H1 (cell line): Measurements from ENCODE around the gene AOAH. TPM values are rescaled to one million over a fixed set of nuclear protein-coding genes. Genes with fewer than 3 reads are reported as not detected.

ENCODE experiments used
- CTCF ChIA-PET: fragments of 300-600 bp; sonication (Branson Sonifier 250); formaldehyde crosslinking; loops from one replicate; lab custom pipeline; 2021; ENCODE audit not compliant: partially characterized antibody; lab: Charles Lee
- POLR2A ChIA-PET: fragments of 300-600 bp; sonication (Branson Sonifier 250); formaldehyde crosslinking; loops from one replicate; lab custom pipeline; 2021; ENCODE audit warnings: inconsistent platforms; ENCODE audit not compliant: partially characterized antibody; lab: Charles Lee
- DNase-seq, 2 experiments: peaks; one replicate each; pipeline versions ENCODE4 v3.0.0 to v3.0.0-alpha.2; 2010 to 2022; ENCODE audit warnings: low spot score in 2 of 2, low read depth in 1 of 2, mixed read lengths in 1 of 2
- FAIRE-seq: peaks from 2 replicates; lab custom pipeline; 2011; peaks lifted over from hg19 to GRCh38; lab: Jason Lieb, UNC
- H2AFZ ChIP-seq: 2 replicates; pipeline ENCODE4 v1.8.1; 2012; ENCODE audit warnings: low read length, inconsistent platforms
- H2AK5ac ChIP-seq: 2 replicates; pipeline ENCODE4 v1.6.1; 2013; ENCODE audit warnings: low read depth, low read length
- H2BK120ac ChIP-seq: replicated peaks from 2 replicates; pipeline ENCODE3; 2013; ENCODE audit warnings: low read depth, low read length, inconsistent platforms
- H2BK12ac ChIP-seq: 2 replicates; pipeline ENCODE4 v1.6.1; 2013; ENCODE audit warnings: low read depth, low read length
- H2BK15ac ChIP-seq: 2 replicates; pipeline ENCODE4 v1.6.1; 2013; ENCODE audit warnings: low read length
- H2BK20ac ChIP-seq: 2 replicates; pipeline ENCODE4 v1.6.1; 2013; ENCODE audit warnings: low read length
- H2BK5ac ChIP-seq: 2 replicates; pipeline ENCODE4 v1.6.1; 2013; ENCODE audit warnings: low read depth, low read length
- H3K14ac ChIP-seq: 2 replicates; pipeline ENCODE4 v1.6.1; 2013; ENCODE audit warnings: inconsistent platforms; ENCODE audit not compliant: insufficient read length
- H3K18ac ChIP-seq: 2 replicates; pipeline ENCODE4 v1.6.1; 2013; ENCODE audit warnings: low read length; ENCODE audit errors: extremely low read depth
- H3K23ac ChIP-seq: 2 replicates; pipeline ENCODE4 v1.6.1; 2013; ENCODE audit warnings: inconsistent platforms; ENCODE audit not compliant: insufficient read length
- H3K23me2 ChIP-seq: 2 replicates; pipeline ENCODE4 v1.6.1; 2013; ENCODE audit warnings: low read depth, low read length
- H3K27ac ChIP-seq: 2 replicates; pipeline ENCODE4 v1.6.1; 2011; ENCODE audit warnings: low read depth, low read length, inconsistent platforms
- H3K27me3 ChIP-seq, 4 experiments: replicated peaks in 1 of 4; 1 replicate in 1 of 4; 2 replicates in 3 of 4; pipeline versions ENCODE4 v1.6.1 to v1.8.1; 2011 to 2013; ENCODE audit warnings: low read length in 3 of 4, mild to moderate bottlenecking in 3 of 4, inconsistent platforms in 2 of 4, mixed read lengths in 2 of 4, moderate library complexity in 1 of 4; ENCODE audit not compliant: control insufficient read depth in 3 of 4, insufficient read depth in 3 of 4; ENCODE audit errors: extremely low read depth in 1 of 4
- H3K36me3 ChIP-seq, 4 experiments: 2 replicates each; pipeline versions ENCODE4 v1.6.1 to v1.8.1; 2011 to 2013; ENCODE audit warnings: mild to moderate bottlenecking in 4 of 4, low read length in 3 of 4, moderate library complexity in 2 of 4, control low read depth in 1 of 4, inconsistent platforms in 1 of 4; ENCODE audit not compliant: insufficient read depth in 4 of 4, control insufficient read depth in 2 of 4
- H3K4ac ChIP-seq: replicated peaks from 2 replicates; pipeline ENCODE3; 2013; ENCODE audit warnings: low read length, low read depth, mixed read lengths, inconsistent platforms; ENCODE audit not compliant: insufficient read length
- H3K4me1 ChIP-seq, 4 experiments: replicated peaks in 1 of 4; 1 replicate in 1 of 4; 2 replicates in 3 of 4; pipeline versions ENCODE4 v1.6.1 to v1.8.1; 2011 to 2013; ENCODE audit warnings: low read length in 3 of 4, inconsistent platforms in 2 of 4, mixed read lengths in 1 of 4; ENCODE audit not compliant: insufficient read depth in 4 of 4, control insufficient read depth in 3 of 4
- H3K4me2 ChIP-seq, 2 experiments: 2 replicates each; pipeline versions ENCODE4 v1.6.1 to v1.8.1; 2011 to 2013; ENCODE audit warnings: low read depth in 2 of 2, low read length in 2 of 2, control low read depth in 1 of 2, inconsistent platforms in 1 of 2, mild to moderate bottlenecking in 1 of 2; ENCODE audit not compliant: insufficient read depth in 1 of 2
- H3K4me3 ChIP-seq, 4 experiments: fragments of 200-600, 300-600 bp in 1 of 4; sonication (generic), shearing (Covaris generic), sonication (Bioruptor Twin) in 1 of 4; 2 replicates each; pipeline versions ENCODE4 v1.5.1 to v1.8.1; 2011 to 2016; ENCODE audit warnings: low read length in 4 of 4, low read depth in 3 of 4, control low read depth in 2 of 4, inconsistent platforms in 2 of 4, mild to moderate bottlenecking in 2 of 4, mixed read lengths in 1 of 4, moderate library complexity in 1 of 4; ENCODE audit not compliant: insufficient read depth in 2 of 4; ENCODE audit errors: extremely low read depth in 1 of 4
- H3K56ac ChIP-seq: replicated peaks from 2 replicates; pipeline ENCODE3; 2013; ENCODE audit warnings: low read depth, mild to moderate bottlenecking, mixed read lengths, low read length, inconsistent platforms; ENCODE audit not compliant: insufficient read length
- H3K79me1 ChIP-seq: 2 replicates; pipeline ENCODE4 v1.6.1; 2013; ENCODE audit warnings: low read depth, low read length, control low read depth
- H3K79me2 ChIP-seq, 2 experiments: 2 replicates each; pipeline versions ENCODE4 v1.6.1 to v1.8.1; 2012 to 2013; ENCODE audit warnings: low read length in 2 of 2, mild to moderate bottlenecking in 2 of 2, inconsistent platforms in 1 of 2; ENCODE audit not compliant: insufficient read depth in 2 of 2, control insufficient read depth in 1 of 2
- H3K9ac ChIP-seq, 4 experiments: replicated peaks in 1 of 4; 1 replicate in 1 of 4; 2 replicates in 3 of 4; pipeline versions ENCODE4 v1.6.1 to v1.8.1; 2011 to 2013; ENCODE audit warnings: low read depth in 3 of 4, low read length in 3 of 4, control low read depth in 2 of 4, mild to moderate bottlenecking in 2 of 4, moderate library complexity in 2 of 4, inconsistent platforms in 1 of 4; ENCODE audit errors: extremely low read depth in 1 of 4
- H3K9me3 ChIP-seq, 2 experiments: 2 replicates each; pipeline versions ENCODE4 v1.6.1 to v1.8.1; 2012 to 2013; ENCODE audit warnings: mild to moderate bottlenecking in 2 of 2, moderate library complexity in 2 of 2, control low read depth in 1 of 2, inconsistent platforms in 1 of 2, low read depth in 1 of 2, low read length in 1 of 2, mixed read lengths in 1 of 2; ENCODE audit not compliant: insufficient read depth in 2 of 2
- H4K20me1 ChIP-seq, 2 experiments: replicated peaks in 1 of 2; 2 replicates each; pipeline versions ENCODE3 to v1.8.1; 2011 to 2013; ENCODE audit warnings: inconsistent platforms in 2 of 2, low read length in 2 of 2, mild to moderate bottlenecking in 1 of 2; ENCODE audit not compliant: insufficient read depth in 2 of 2, control insufficient read depth in 1 of 2
- H4K5ac ChIP-seq: 2 replicates; pipeline ENCODE4 v1.6.1; 2013; ENCODE audit warnings: low read length, low read depth, mixed read lengths, inconsistent platforms; ENCODE audit not compliant: insufficient read length
- H4K8ac ChIP-seq: 2 replicates; pipeline ENCODE4 v1.8.0; 2013; ENCODE audit warnings: mild to moderate bottlenecking, moderate library complexity, low read length, inconsistent platforms; ENCODE audit not compliant: insufficient read depth; ENCODE audit errors: extremely low read depth
- H4K91ac ChIP-seq: replicated peaks from 2 replicates; pipeline ENCODE3; 2013; ENCODE audit warnings: low read length, mixed read lengths, inconsistent platforms; ENCODE audit not compliant: insufficient read length
- ASH2L ChIP-seq: fragments of 200-600, 300-600 bp; sonication (generic); IDR thresholded peaks from one replicate; pipeline ENCODE4 v1.7.1; 2017; ENCODE audit warnings: low read length
- CHD2 ChIP-seq: IDR thresholded peaks from 2 replicates; pipeline ENCODE4 v1.6.1; 2012; ENCODE audit warnings: low read length, improper control_type of control experiment
- HDAC6 ChIP-seq: IDR thresholded peaks from one replicate; pipeline ENCODE4 v1.7.1; 2012; ENCODE audit warnings: low read depth, mild to moderate bottlenecking, inconsistent platforms, low read length, moderate library complexity
- RFX5 ChIP-seq: IDR thresholded peaks from 2 replicates; pipeline ENCODE4 v1.6.1; 2011; ENCODE audit warnings: low read depth, low read length, improper control_type of control experiment, borderline replicate concordance
- RNF2 ChIP-seq: fragments of 200-900, 300-1000 bp; sonication (generic); IDR thresholded peaks from 2 replicates; pipeline ENCODE4 v1.7.1; 2016; ENCODE audit warnings: borderline replicate concordance, low read depth, mild to moderate bottlenecking, antibody characterized with exemption, low read length; ENCODE audit not compliant: poor library complexity, severe bottlenecking; ENCODE audit errors: missing control alignments
- SIRT6 ChIP-seq: IDR thresholded peaks from one replicate; pipeline ENCODE4 v1.7.1; 2012; ENCODE audit warnings: low read length, inconsistent platforms
- SRF ChIP-seq: IDR thresholded peaks from 2 replicates; pipeline ENCODE4 v1.6.1; 2011; ENCODE audit warnings: mild to moderate bottlenecking, low read depth, low read length, moderate library complexity
- USF2 ChIP-seq: IDR thresholded peaks from 2 replicates; pipeline ENCODE4 v1.6.1; 2011; ENCODE audit warnings: low read length, improper control_type of control experiment
- WGBS, 2 experiments: shearing (Covaris generic) in 1 of 2; methylation state at CpG; one replicate each; pipeline versions ENCODE4 v1.1.6 to v1.1.7; 2013 to 2015; ENCODE audit warnings: low lambda C conversion rate in 2 of 2, mixed read lengths in 2 of 2, inconsistent platforms in 1 of 2, low coverage in 1 of 2, missing lambda C conversion rate in 1 of 2; ENCODE audit not compliant: insufficient replicate concordance in 2 of 2, insufficient coverage in 1 of 2, insufficient read length in 1 of 2; ENCODE audit errors: extremely low coverage in 1 of 2, missing lambda C conversion rate in 1 of 2; 5-methylcytosine and 5-hydroxymethylcytosine counted together
- polyA plus RNA-seq, 7 experiments: library from polyadenylated mRNA; depleted of rRNA in 3 of 7; stranded (reverse) in 5 of 7; unstranded in 2 of 7; fragments of >200 nt in 5 of 7; fragments of 200-250 nt in 2 of 7; gene quantifications; 1 replicate in 5 of 7; 2 replicates in 1 of 7; 4 replicates in 1 of 7; pipeline versions ENCODE4 v1.2.1 to v1.2.3, GENCODE V29; 2011 to 2013; ENCODE audit warnings: missing spikeins in 2 of 7, mixed read lengths in 2 of 7
- total RNA-seq: library from RNA; stranded (reverse); fragmentation: NEBNext Ultra II Directional; extraction: Animal tissue kit (Norgen Biotek cat#: 25700); gene quantifications from 2 replicates; pipeline ENCODE4 v1.2.1, GENCODE V29; 2021
- TF ChIP-seq, protein P1 (sequence below): IDR thresholded peaks from 2 replicates; pipeline ENCODE4 v1.6.1; 2012; ENCODE audit warnings: inconsistent platforms

The AOAH gene
- total and polyA plus RNA-seq, 2 of the 8 experiments (the other 6 are each of a cell fraction or from before 2014, with no cell fraction given), result 0.08 TPM; not detected in 1

- no peak overlapping the region for H3K4ac ChIP-seq
- ChIA-PET POLR2A (no interaction called here), CTCF (no interaction called here)
- H3K4me2 ChIP-seq, result no peak overlapping the region
- H3K18ac ChIP-seq, result no peak overlapping the region
- H2AK5ac ChIP-seq, result peak overlapping the region; percentile 57; the same call in 1 of the 2 replicates
- no peaks in the 10 kb centered on the region; a peak in 1 of 4 replicates for H3K9me3 ChIP-seq
- no peak overlapping the region for H3K27ac ChIP-seq
- H3K79me1 ChIP-seq, result no peaks in the 10 kb centered on the region
- no peak overlapping the region for H4K8ac ChIP-seq
- FAIRE-seq (no peak), DNase-seq (no peak)
- H3K27me3 ChIP-seq, result no peaks in the 10 kb centered on the region
- peak overlapping the region; percentile 86; the same call in 1 of the 2 replicates for H2BK12ac ChIP-seq
- H2BK15ac ChIP-seq, result peak overlapping the region; percentile 75; the same call in 1 of the 2 replicates
- WGBS, 2 experiments, result 89% methylated on average over 10 of the region's 10 CpGs; no CpG with 5 or more reads in 1 of the 2 experiments
- no peak overlapping the region for H4K5ac ChIP-seq
- H3K36me3 ChIP-seq, result no peaks in the 10 kb centered on the region
- no peak overlapping the region for H2BK20ac ChIP-seq
- no peak overlapping the region for H2BK120ac ChIP-seq
- no peak overlapping the region; the same call in 1 of the 2 replicates for H2BK5ac ChIP-seq
- H3K23me2 ChIP-seq, result peaks cover 14% of the 10 kb centered on the region; the same call in 1 of the 2 replicates
- no peaks in the 10 kb centered on the region for H3K79me2 ChIP-seq
- no peak overlapping the region for H3K14ac ChIP-seq
- TF ChIP-seq, protein P1, sequence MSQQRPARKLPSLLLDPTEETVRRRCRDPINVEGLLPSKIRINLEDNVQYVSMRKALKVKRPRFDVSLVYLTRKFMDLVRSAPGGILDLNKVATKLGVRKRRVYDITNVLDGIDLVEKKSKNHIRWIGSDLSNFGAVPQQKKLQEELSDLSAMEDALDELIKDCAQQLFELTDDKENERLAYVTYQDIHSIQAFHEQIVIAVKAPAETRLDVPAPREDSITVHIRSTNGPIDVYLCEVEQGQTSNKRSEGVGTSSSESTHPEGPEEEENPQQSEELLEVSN, result no peak
- TF ChIP-seq HDAC6 (no peak), SRF (no peak), CHD2 (no peak), SIRT6 (no peak), USF2 (no peak), ASH2L (no peak), RFX5 (no peak), RNF2 (no peak)
- no peak overlapping the region for H3K23ac ChIP-seq
- H3K9ac ChIP-seq, result no peak overlapping the region
- H3K56ac ChIP-seq, result peak overlapping the region; percentile 88
- H3K4me3 ChIP-seq, result no peak overlapping the region
- no peak overlapping the region for H4K91ac ChIP-seq
- H3K4me1 ChIP-seq, result 0 out of 7 replicates have a peak, but pooled peaks cover 0 to 4% (median 0%) of the 10 kb centered on the region in 4 experiments
- no peak overlapping the region for H2AFZ ChIP-seq
- peaks cover 0 to 4% of the 10 kb centered on the region in 2 experiments for H4K20me1 ChIP-seq
Measured at GRCh38 chr7:36514289-36515243, 209.7 kb downstream of the AOAH start.
